CD14-positive monocyte (primary cell): ENCODE data around the gene CFAP206. TPM values are rescaled to one million over a fixed set of nuclear protein-coding genes. Genes with fewer than 3 reads are reported as not detected.

Experiments used
- DNase-seq, 3 donors: peaks; one replicate each; pipeline ENCODE4 v3.0.0-alpha.2; 2011 to 2022
- H2AFZ ChIP-seq: 2 replicates; pipeline ENCODE4 v1.6.0; 2012; ENCODE audit warnings: mild to moderate bottlenecking, low read depth, low read length, inconsistent platforms; ENCODE audit not compliant: insufficient read depth, poor library complexity, severe bottlenecking
- H3K27ac ChIP-seq, 2 donors: 1 replicate in 1 of 2; 2 replicates in 1 of 2; pipeline ENCODE4 v1.5.1; 2012 to 2013; ENCODE audit warnings: low read length in 2 of 2, control low read depth in 1 of 2, inconsistent platforms in 1 of 2, low read depth in 1 of 2, mild to moderate bottlenecking in 1 of 2
- H3K27me3 ChIP-seq, 2 donors: one replicate each; pipeline versions ENCODE4 v1.6.0 to v1.6.1; 2011 to 2013; ENCODE audit warnings: low read length in 2 of 2; ENCODE audit not compliant: control insufficient read depth in 2 of 2, insufficient read depth in 2 of 2
- H3K36me3 ChIP-seq, 2 donors: replicated peaks in 1 of 2; 1 replicate in 1 of 2; 2 replicates in 1 of 2; pipeline versions ENCODE4 v1.5.1 to v1.6.1; 2012 to 2013; ENCODE audit warnings: low read length in 2 of 2, control low read depth in 1 of 2, inconsistent platforms in 1 of 2, mild to moderate bottlenecking in 1 of 2; ENCODE audit not compliant: insufficient read depth in 2 of 2, control insufficient read depth in 1 of 2
- H3K4me1 ChIP-seq, 2 donors: 1 replicate in 1 of 2; 2 replicates in 1 of 2; pipeline versions ENCODE4 v1.5.1 to v1.6.1; 2012 to 2013; ENCODE audit warnings: low read length in 2 of 2, control low read depth in 1 of 2, inconsistent platforms in 1 of 2, mild to moderate bottlenecking in 1 of 2, moderate library complexity in 1 of 2; ENCODE audit not compliant: insufficient read depth in 2 of 2, control insufficient read depth in 1 of 2
- H3K4me2 ChIP-seq: replicated peaks from 2 replicates; pipeline ENCODE3; 2012; ENCODE audit warnings: low read length, moderate library complexity, mild to moderate bottlenecking; ENCODE audit not compliant: poor library complexity, severe bottlenecking; ENCODE audit errors: extremely low read depth
- H3K4me3 ChIP-seq, 3 experiments: fragments of 200-600 bp in 1 of 3; sonication (generic) in 1 of 3; replicated peaks in 1 of 3; 1 replicate in 2 of 3; 2 replicates in 1 of 3; pipeline ENCODE4 v1.5.1; 2011 to 2013; ENCODE audit warnings: low read length in 3 of 3, mild to moderate bottlenecking in 3 of 3, control low read depth in 2 of 3, low read depth in 2 of 3, inconsistent platforms in 1 of 3, moderate library complexity in 1 of 3
- H3K79me2 ChIP-seq: 2 replicates; pipeline ENCODE4 v1.6.0; 2012; ENCODE audit warnings: mild to moderate bottlenecking, control low read depth, inconsistent platforms, low read length, moderate library complexity; ENCODE audit not compliant: insufficient read depth
- H3K9ac ChIP-seq: 2 replicates; pipeline ENCODE4 v1.6.0; 2017; ENCODE audit warnings: low read length, mild to moderate bottlenecking; ENCODE audit not compliant: insufficient read depth, poor library complexity, severe bottlenecking
- H3K9me3 ChIP-seq, 2 donors: replicated peaks in 1 of 2; 1 replicate in 1 of 2; 2 replicates in 1 of 2; pipeline versions ENCODE4 v1.5.1 to v1.6.1; 2012 to 2013; ENCODE audit warnings: low read length in 2 of 2, control low read depth in 1 of 2; ENCODE audit not compliant: control insufficient read depth in 1 of 2, insufficient read depth in 1 of 2
- H4K20me1 ChIP-seq: 2 replicates; pipeline ENCODE4 v1.6.0; 2012; ENCODE audit warnings: mild to moderate bottlenecking, low read length, control low read depth, moderate library complexity; ENCODE audit not compliant: insufficient read depth
- H3K27ac Mint-ChIP-seq, 7 donors: one replicate each; pipeline ENCODE4 v1.8.0; 2020; ENCODE audit warnings: mild to moderate bottlenecking in 7 of 7, mixed read lengths in 7 of 7, moderate library complexity in 6 of 7, inconsistent platforms in 2 of 7
- H3K27me3 Mint-ChIP-seq, 3 donors: one replicate each; pipeline ENCODE4 v1.8.0; 2021 to 2022; ENCODE audit warnings: low read depth in 3 of 3, mild to moderate bottlenecking in 3 of 3, mixed read lengths in 3 of 3, moderate library complexity in 3 of 3, inconsistent platforms in 1 of 3
- H3K36me3 Mint-ChIP-seq, 2 donors: one replicate each; pipeline ENCODE4 v1.8.0; 2020; ENCODE audit warnings: mixed read lengths in 2 of 2, inconsistent platforms in 1 of 2, mild to moderate bottlenecking in 1 of 2
- H3K4me1 Mint-ChIP-seq: one replicate; pipeline ENCODE4 v1.8.0; 2020; ENCODE audit warnings: mild to moderate bottlenecking, mixed read lengths
- H3K4me3 Mint-ChIP-seq, 2 donors: one replicate each; pipeline ENCODE4 v1.8.0; 2020; ENCODE audit warnings: mild to moderate bottlenecking in 2 of 2, mixed read lengths in 2 of 2, moderate library complexity in 1 of 2
- H3K9me3 Mint-ChIP-seq, 7 donors: one replicate each; pipeline ENCODE4 v1.8.0; 2020 to 2022; ENCODE audit warnings: mixed read lengths in 7 of 7, mild to moderate bottlenecking in 6 of 7, moderate library complexity in 6 of 7, inconsistent platforms in 2 of 7
- CTCF ChIP-seq: fragments of 200-600 bp; IDR thresholded peaks from one replicate; pipeline ENCODE4 v1.8.0; 2022; ENCODE audit warnings: antibody characterized with exemption, mild to moderate bottlenecking
- WGBS: methylation state at CpG from one replicate; pipeline ENCODE4 v1.1.5; 2013; ENCODE audit warnings: missing lambda C conversion rate; ENCODE audit not compliant: insufficient coverage; 5-methylcytosine and 5-hydroxymethylcytosine counted together
- intact Hi-C, 2 donors: fragments of 100-400 bp; cut with micrococcal nuclease; formaldehyde crosslinking; loops; one replicate each; pipeline versions ENCODE4 v1.15.0 to v1.15.1; 2023
- polyA plus RNA-seq, 3 donors: library from polyadenylated mRNA; depleted of rRNA in 1 of 3; unstranded in 2 of 3; stranded (reverse) in 1 of 3; fragments of 300-500 nt in 2 of 3; fragments of >200 nt in 1 of 3; fragmentation: Illumina TruSeq in 2 of 3; gene quantifications; 1 replicate in 2 of 3; 2 replicates in 1 of 3; pipeline ENCODE4 v1.2.3, GENCODE V29; 2012 to 2021

CFAP206 gene
- polyA plus RNA-seq, 3 donors: not detected

- Mint-ChIP-seq H3K4me1 (peaks cover 7% of the 10 kb centered on the region), H3K4me3 (no peak overlapping the region), H3K9me3 (peaks cover 0 to 8% (median 3%) of the 10 kb centered on the region in 7 donors), H3K36me3 (no peaks in the 10 kb centered on the region), H3K27me3 (peaks cover 0 to 6% (median 3%) of the 10 kb centered on the region in 3 donors), H3K27ac (no peak overlapping the region)
- DNase-seq: no peak
- WGBS: 100% methylated on average over 1 of the region's 2 CpGs
- Histone ChIP-seq H3K9me3 (no peaks in the 10 kb centered on the region), H3K79me2 (no peaks in the 10 kb centered on the region), H3K4me2 (no peak overlapping the region), H4K20me1 (no peaks in the 10 kb centered on the region), H3K27ac (no peak overlapping the region), H3K9ac (no peak overlapping the region), H2AFZ (no peak overlapping the region), H3K4me3 (no peak overlapping the region), H3K4me1 (no peaks in the 10 kb centered on the region), H3K36me3 (no peaks in the 10 kb centered on the region), H3K27me3 (no peaks in the 10 kb centered on the region)
- intact Hi-C loops: no loop called here
- TF ChIP-seq CTCF: no peak
Observed at GRCh38 chr6:87376643-87377042, 31.1 kb upstream of the CFAP206 start.

- peaks cover 7% of the 10 kb centered on the region for H3K4me1 Mint-ChIP-seq
- no peaks in the 10 kb centered on the region for H3K36me3 Mint-ChIP-seq
- Histone ChIP-seq H3K27me3 (no peaks in the 10 kb centered on the region), H3K9ac (no peak overlapping the region), H3K36me3 (no peaks in the 10 kb centered on the region), H3K4me2 (no peak overlapping the region), H3K9me3 (no peaks in the 10 kb centered on the region), H3K27ac (no peak overlapping the region), H2AFZ (no peak overlapping the region), H4K20me1 (no peaks in the 10 kb centered on the region), H3K4me1 (no peaks in the 10 kb centered on the region), H3K4me3 (no peak overlapping the region), H3K79me2 (no peaks in the 10 kb centered on the region)
- WGBS: no CpG with 5 or more reads among the region's 4 CpGs
- peak overlapping the region in 1 of 7 donors; percentile 0 for H3K27ac Mint-ChIP-seq
- peak overlapping the region in 1 of 2 donors; percentile 49 for H3K4me3 Mint-ChIP-seq
- no peak for DNase-seq
- intact Hi-C loops: no loop called here
- TF ChIP-seq CTCF: no peak
- H3K27me3 Mint-ChIP-seq: peaks cover 0 to 6% (median 3%) of the 10 kb centered on the region in 3 donors
- peaks cover 0 to 2% (median 0%) of the 10 kb centered on the region in 7 donors for H3K9me3 Mint-ChIP-seq
Observed at GRCh38 chr6:87378947-87379346, 28.8 kb upstream of the CFAP206 start.
